Duodenal mucosa (tissue), 2 donors: Measurements from ENCODE around the gene HMGA1.
A peak's percentile ranks its signal among the peaks of the same experiment; 100 is the strongest.

Experiments
- H3K27ac ChIP-seq: one replicate; pipeline ENCODE4 v1.7.0; 2013; ENCODE audit warnings: low read depth, low read length
- H3K27me3 ChIP-seq, 2 donors: one replicate each; pipeline ENCODE4 v1.7.0; 2013; ENCODE audit warnings: low read length in 2 of 2, control low read depth in 1 of 2; ENCODE audit not compliant: insufficient read depth in 2 of 2, control insufficient read depth in 1 of 2
- H3K36me3 ChIP-seq, 2 donors: one replicate each; pipeline ENCODE4 v1.7.0; 2013; ENCODE audit warnings: low read length in 2 of 2, control low read depth in 1 of 2; ENCODE audit not compliant: insufficient read depth in 2 of 2, control insufficient read depth in 1 of 2
- H3K4me1 ChIP-seq, 2 donors: one replicate each; pipeline ENCODE4 v1.7.0; 2013; ENCODE audit warnings: low read length in 2 of 2, control low read depth in 1 of 2; ENCODE audit not compliant: insufficient read depth in 2 of 2, control insufficient read depth in 1 of 2
- H3K4me3 ChIP-seq, 2 donors: one replicate each; pipeline ENCODE4 v1.7.0; 2013; ENCODE audit warnings: low read length in 2 of 2, low read depth in 1 of 2
- H3K9ac ChIP-seq, 2 donors: one replicate each; pipeline ENCODE4 v1.7.0; 2013; ENCODE audit warnings: low read length in 2 of 2, low read depth in 1 of 2
- H3K9me3 ChIP-seq, 2 donors: one replicate each; pipeline ENCODE4 v1.7.0; 2013; ENCODE audit warnings: low read length in 2 of 2, control low read depth in 1 of 2; ENCODE audit not compliant: control insufficient read depth in 1 of 2

Gene HMGA1

GRCh38 chr6:34223956-34224940, 12.4 kb upstream of the HMGA1 start:
- no peaks in the 10 kb centered on the region for H3K27me3 ChIP-seq
- no peaks in the 10 kb centered on the region for H3K36me3 ChIP-seq
- H3K9me3 ChIP-seq, result no peaks in the 10 kb centered on the region
- H3K4me3 ChIP-seq, result peak overlapping the region; percentile 70 to 74
- peak overlapping the region; percentile 76 to 84 for H3K9ac ChIP-seq
- H3K4me1 ChIP-seq, result peaks cover 11 to 13% of the 10 kb centered on the region in 2 donors
- H3K27ac ChIP-seq, result peak overlapping the region; percentile 60

GRCh38 chr6:34225551-34225950, 11.1 kb upstream of the HMGA1 start:
- Histone ChIP-seq H3K4me3 (no peak overlapping the region), H3K9ac (no peak overlapping the region), H3K9me3 (no peaks in the 10 kb centered on the region), H3K36me3 (no peaks in the 10 kb centered on the region), H3K4me1 (peaks cover 11 to 13% of the 10 kb centered on the region in 2 donors), H3K27me3 (no peaks in the 10 kb centered on the region), H3K27ac (no peak overlapping the region)

- no peak overlapping the region for H3K27ac ChIP-seq
- no peaks in the 10 kb centered on the region for H3K9me3 ChIP-seq
- no peaks in the 10 kb centered on the region for H3K36me3 ChIP-seq
- peaks cover 11 to 13% of the 10 kb centered on the region in 2 donors for H3K4me1 ChIP-seq
- no peak overlapping the region for H3K9ac ChIP-seq
- no peaks in the 10 kb centered on the region for H3K27me3 ChIP-seq
- no peak overlapping the region for H3K4me3 ChIP-seq
Observed at GRCh38 chr6:34226066-34226465, 10.6 kb upstream of the HMGA1 start.

- no peak overlapping the region for H3K27ac ChIP-seq
Observed at GRCh38 chr6:34226731-34227586, 9.7 kb upstream of the HMGA1 start.

GRCh38 chr6:34227761-34228421, 8.8 kb upstream of the HMGA1 start:
- Histone ChIP-seq H3K9ac (no peak overlapping the region), H3K27me3 (no peaks in the 10 kb centered on the region), H3K36me3 (no peaks in the 10 kb centered on the region), H3K4me1 (peaks cover 11 to 13% of the 10 kb centered on the region in 2 donors), H3K27ac (no peak overlapping the region), H3K4me3 (no peak overlapping the region), H3K9me3 (no peaks in the 10 kb centered on the region)

More at GRCh38 chr6:34226731-34227586, 9.7 kb upstream of the HMGA1 start:
- H3K9me3 ChIP-seq, result no peaks in the 10 kb centered on the region
- H3K36me3 ChIP-seq, result no peaks in the 10 kb centered on the region
- no peaks in the 10 kb centered on the region for H3K27me3 ChIP-seq
- peaks cover 11 to 13% of the 10 kb centered on the region in 2 donors for H3K4me1 ChIP-seq
- no peak overlapping the region for H3K9ac ChIP-seq
- no peak overlapping the region for H3K4me3 ChIP-seq

GRCh38 chr6:34229877-34230276, 6.8 kb upstream of the HMGA1 start:
- no peaks in the 10 kb centered on the region for H3K27me3 ChIP-seq
- no peak overlapping the region for H3K9ac ChIP-seq
- no peaks in the 10 kb centered on the region for H3K36me3 ChIP-seq
- no peak overlapping the region for H3K27ac ChIP-seq
- H3K4me1 ChIP-seq, result no peaks in the 10 kb centered on the region
- no peak overlapping the region for H3K4me3 ChIP-seq
- no peaks in the 10 kb centered on the region for H3K9me3 ChIP-seq

GRCh38 chr6:34230653-34231371, 5.9 kb upstream of the HMGA1 start:
- Histone ChIP-seq H3K9me3 (no peaks in the 10 kb centered on the region), H3K4me3 (no peak overlapping the region), H3K4me1 (peaks cover under 1% of the 10 kb centered on the region in 2 donors), H3K36me3 (no peaks in the 10 kb centered on the region), H3K9ac (no peak overlapping the region), H3K27me3 (no peaks in the 10 kb centered on the region), H3K27ac (no peak overlapping the region)

GRCh38 chr6:34231566-34232336, 4.9 kb upstream of the HMGA1 start:
- H3K4me3 ChIP-seq, result no peak overlapping the region
- no peak overlapping the region for H3K27ac ChIP-seq
- no peak overlapping the region for H3K9ac ChIP-seq
- no peaks in the 10 kb centered on the region for H3K36me3 ChIP-seq
- no peaks in the 10 kb centered on the region for H3K27me3 ChIP-seq
- H3K4me1 ChIP-seq, result peaks cover 4 to 7% of the 10 kb centered on the region in 2 donors
- H3K9me3 ChIP-seq, result no peaks in the 10 kb centered on the region

GRCh38 chr6:34232901-34233300, 3.8 kb upstream of the HMGA1 start:
- Histone ChIP-seq H3K9me3 (no peaks in the 10 kb centered on the region), H3K36me3 (no peaks in the 10 kb centered on the region), H3K27me3 (no peaks in the 10 kb centered on the region), H3K27ac (no peak overlapping the region), H3K9ac (no peak overlapping the region), H3K4me3 (no peak overlapping the region), H3K4me1 (peaks cover 4 to 7% of the 10 kb centered on the region in 2 donors)
